SIG-M5 treated with dmso at 0.1 percent for 504 hours (cell line): ENCODE measurements around the gene ZNF354C.

ENCODE experiments used
- DNase-seq: peaks from one replicate; lab custom pipeline; 2025; ENCODE audit not compliant: unreplicated experiment; lab: John Stamatoyannopoulos, UW

Gene ZNF354C

GRCh38 chr5:179127136-179128040, 67.2 kb downstream of the ZNF354C start:
- DNase-seq = no peak

GRCh38 chr5:179128041-179128365, 67.8 kb downstream of the ZNF354C start:
- no peak for DNase-seq

GRCh38 chr5:179128976-179129375, 68.8 kb downstream of the ZNF354C start:
- no peak for DNase-seq

- DNase-seq = no peak
Observed at GRCh38 chr5:179129607-179130071, 69.5 kb downstream of the ZNF354C start.

- DNase-seq = no peak
Observed at GRCh38 chr5:179130101-179130681, 70.0 kb downstream of the ZNF354C start.

GRCh38 chr5:179131321-179131835, 71.2 kb downstream of the ZNF354C start:
- no peak for DNase-seq

- no peak for DNase-seq
Observed at GRCh38 chr5:179131886-179132585, 71.9 kb downstream of the ZNF354C start.

- no peak for DNase-seq
Observed at GRCh38 chr5:179132586-179133355, 72.6 kb downstream of the ZNF354C start.
